ENCODE data around the gene RBMS1.
A peak's percentile ranks its signal among the peaks of the same experiment; 100 is the strongest.

RBMS1 gene

DNA sequence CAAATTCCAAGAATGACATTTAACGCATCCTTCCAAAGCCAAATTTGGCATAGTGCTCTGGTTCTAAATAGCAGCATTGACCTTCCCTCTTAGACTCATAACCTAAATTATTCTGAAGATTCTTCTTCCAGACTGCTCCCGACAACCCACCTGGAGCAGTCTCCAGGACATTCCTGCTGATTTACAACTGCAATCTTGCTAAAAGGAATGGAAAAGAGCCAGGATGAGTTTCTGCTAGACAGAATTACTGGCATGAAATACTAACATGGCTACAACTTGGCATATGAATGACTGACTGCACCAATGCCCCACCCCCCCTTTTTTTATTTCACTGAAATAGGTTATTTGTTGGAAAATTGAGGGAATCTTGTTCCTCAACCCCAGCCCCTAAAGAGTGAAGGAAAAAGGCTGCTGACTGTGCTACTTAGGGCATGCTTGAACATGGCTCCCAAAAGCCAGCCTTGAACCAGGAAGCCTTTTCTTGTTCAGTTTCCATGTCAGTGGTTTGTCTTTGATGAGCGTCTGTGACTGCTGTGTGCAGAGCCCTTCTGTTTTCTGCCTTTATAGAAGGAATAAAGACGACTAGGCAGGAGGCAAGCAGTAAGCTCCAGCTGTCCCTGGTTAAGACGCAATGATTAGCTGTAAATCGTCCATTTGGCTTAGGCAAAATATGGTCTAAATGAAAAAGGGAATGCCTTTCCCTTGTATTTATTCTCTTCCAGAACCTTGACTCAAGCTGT lies 246.1 kb downstream of the RBMS1 start:
- Histone ChIP-seq H2BK120ac (ENCODE audit: low read depth, low read length) (no peak overlapping the region), H3K27me3 (ENCODE audit: control insufficient read depth in 3 of 3, insufficient read depth in 3 of 3, low read depth in 1 of 3, low read length in 3 of 3) (no peaks in the 10 kb centered on the region), H3K4me1 (ENCODE audit: control insufficient read depth in 2 of 2, insufficient read depth in 1 of 2, low read depth in 1 of 2, low read length in 2 of 2) (peaks cover 0 to 2% of the 10 kb centered on the region in 2 donors), H2AK5ac (ENCODE audit: low read depth, low read length) (no peak overlapping the region), H3K4me3 (ENCODE audit: low read length in 2 of 2) (no peak overlapping the region), H3K14ac (ENCODE audit: low read length) (no peak overlapping the region), H3K27ac (replicated peaks; ENCODE audit: low read length) (no peak overlapping the region), H3K23ac (ENCODE audit: low read depth, low read length, poor library complexity) (no peak overlapping the region), H2BK5ac (ENCODE audit: low read length) (no peak overlapping the region), H3K4me2 (ENCODE audit: insufficient read depth, low read length, poor library complexity, severe bottlenecking) (no peak overlapping the region), H2BK12ac (ENCODE audit: low read length) (no peak overlapping the region), H3K79me1 (ENCODE audit: low read depth, low read length) (no peaks in the 10 kb centered on the region), H2BK15ac (ENCODE audit: low read length) (no peak overlapping the region), H4K91ac (ENCODE audit: low read depth, low read length, poor library complexity) (no peak overlapping the region), H3K9me3 (replicated peaks in 1 of 2; ENCODE audit: control insufficient read depth in 2 of 2, insufficient read depth in 1 of 2, low read depth in 1 of 2, low read length in 2 of 2) (no peaks in the 10 kb centered on the region), H3K18ac (ENCODE audit: low read length) (no peak overlapping the region), H2AFZ (ENCODE audit: low read length) (peak overlapping the region; percentile 52), H3K4ac (ENCODE audit: low read length) (no peak overlapping the region), H4K8ac (ENCODE audit: low read depth, low read length) (no peak overlapping the region), H3K36me3 (replicated peaks in 1 of 2; ENCODE audit: control insufficient read depth in 2 of 2, insufficient read depth in 2 of 2, low read length in 2 of 2) (no peaks in the 10 kb centered on the region), H3K9ac (ENCODE audit: low read depth, low read length, poor library complexity) (no peak overlapping the region)
- DNase-seq (ENCODE audit: low spot score) = no peak
- WGBS, 2 donors (ENCODE audit: extremely low coverage in 2 of 2, insufficient read length in 2 of 2, insufficient replicate concordance in 1 of 2) = no CpG with 5 or more reads among the region's 6 CpGs

GRCh38 chr2:160246356-160246755 lies 247.3 kb downstream of the RBMS1 start:
- DNase-seq (ENCODE audit: low spot score) = no peak

DNA sequence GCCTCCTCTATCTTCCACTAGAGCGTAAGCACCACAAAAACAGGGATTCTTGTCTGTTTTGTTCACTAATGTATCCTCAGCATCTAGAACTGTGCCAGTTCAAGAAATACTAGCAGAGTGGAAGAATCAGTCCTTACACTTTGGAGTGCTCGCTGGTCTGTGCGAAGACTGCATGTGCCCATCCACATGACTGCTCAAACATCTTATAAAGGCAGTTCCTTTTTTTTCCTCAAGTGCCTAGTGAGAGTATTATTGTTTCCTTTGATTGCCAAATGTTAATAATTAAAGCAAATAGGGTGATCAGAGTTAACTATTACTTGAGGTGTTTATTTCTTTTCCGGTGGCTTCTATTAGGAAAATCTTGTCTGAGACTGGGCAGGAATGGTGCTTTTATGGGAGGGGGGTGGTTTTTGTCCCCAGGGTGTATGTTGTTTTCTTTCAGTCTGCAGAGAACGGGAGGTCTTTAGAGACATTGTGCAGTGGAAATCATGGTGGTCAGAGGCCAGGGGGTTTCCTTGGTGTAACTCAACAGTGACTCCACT lies 247.9 kb downstream of the RBMS1 start:
- Histone ChIP-seq H4K8ac (ENCODE audit: low read depth, low read length) (no peak overlapping the region), H2BK12ac (ENCODE audit: low read length) (no peak overlapping the region), H4K91ac (ENCODE audit: low read depth, low read length, poor library complexity) (no peak overlapping the region), H2BK5ac (ENCODE audit: low read length) (no peak overlapping the region), H3K18ac (ENCODE audit: low read length) (no peak overlapping the region), H2AK5ac (ENCODE audit: low read depth, low read length) (no peak overlapping the region), H3K23ac (ENCODE audit: low read depth, low read length, poor library complexity) (no peak overlapping the region), H2BK15ac (ENCODE audit: low read length) (no peak overlapping the region), H3K27ac (replicated peaks; ENCODE audit: low read length) (no peak overlapping the region), H3K79me1 (ENCODE audit: low read depth, low read length) (no peaks in the 10 kb centered on the region), H3K9ac (ENCODE audit: low read depth, low read length, poor library complexity) (no peak overlapping the region), H3K4ac (ENCODE audit: low read length) (no peak overlapping the region), H3K9me3 (replicated peaks in 1 of 2; ENCODE audit: control insufficient read depth in 2 of 2, insufficient read depth in 1 of 2, low read depth in 1 of 2, low read length in 2 of 2) (no peaks in the 10 kb centered on the region), H3K4me1 (ENCODE audit: control insufficient read depth in 2 of 2, insufficient read depth in 1 of 2, low read depth in 1 of 2, low read length in 2 of 2) (peaks cover 0 to 2% of the 10 kb centered on the region in 2 donors), H3K4me3 (ENCODE audit: low read length in 2 of 2) (no peak overlapping the region), H3K27me3 (ENCODE audit: control insufficient read depth in 3 of 3, insufficient read depth in 3 of 3, low read depth in 1 of 3, low read length in 3 of 3) (no peaks in the 10 kb centered on the region), H3K14ac (ENCODE audit: low read length) (no peak overlapping the region), H3K36me3 (replicated peaks in 1 of 2; ENCODE audit: control insufficient read depth in 2 of 2, insufficient read depth in 2 of 2, low read length in 2 of 2) (no peaks in the 10 kb centered on the region), H3K4me2 (ENCODE audit: insufficient read depth, low read length, poor library complexity, severe bottlenecking) (no peak overlapping the region), H2BK120ac (ENCODE audit: low read depth, low read length) (no peak overlapping the region), H2AFZ (ENCODE audit: low read length) (no peak overlapping the region)
- WGBS, 2 donors (ENCODE audit: extremely low coverage in 2 of 2, insufficient read length in 2 of 2, insufficient replicate concordance in 1 of 2) = no CpG with 5 or more reads among the region's 5 CpGs
- DNase-seq (ENCODE audit: low spot score) = no peak

More at GRCh38 chr2:160246356-160246755, 247.3 kb downstream of the RBMS1 start:
- H2BK12ac ChIP-seq (ENCODE audit: low read length) = no peak overlapping the region
- H3K23ac ChIP-seq (ENCODE audit: low read depth, low read length, poor library complexity) = no peak overlapping the region
- H2BK5ac ChIP-seq (ENCODE audit: low read length) = no peak overlapping the region
- no peaks in the 10 kb centered on the region for H3K79me1 ChIP-seq (ENCODE audit: low read depth, low read length)
- H3K36me3 ChIP-seq (replicated peaks in 1 of 2; ENCODE audit: control insufficient read depth in 2 of 2, insufficient read depth in 2 of 2, low read length in 2 of 2) = no peaks in the 10 kb centered on the region
- H3K9me3 ChIP-seq (replicated peaks in 1 of 2; ENCODE audit: control insufficient read depth in 2 of 2, insufficient read depth in 1 of 2, low read depth in 1 of 2, low read length in 2 of 2) = no peaks in the 10 kb centered on the region
- no peak overlapping the region for H4K8ac ChIP-seq (ENCODE audit: low read depth, low read length)
- no peak overlapping the region for H2AFZ ChIP-seq (ENCODE audit: low read length)
- H2AK5ac ChIP-seq (ENCODE audit: low read depth, low read length) = no peak overlapping the region
- no peak overlapping the region for H3K18ac ChIP-seq (ENCODE audit: low read length)
- H3K27me3 ChIP-seq (ENCODE audit: control insufficient read depth in 3 of 3, insufficient read depth in 3 of 3, low read depth in 1 of 3, low read length in 3 of 3) = no peaks in the 10 kb centered on the region
- no peak overlapping the region for H3K4me3 ChIP-seq (ENCODE audit: low read length in 2 of 2)
- no peak overlapping the region for H3K9ac ChIP-seq (ENCODE audit: low read depth, low read length, poor library complexity)
- no peak overlapping the region for H2BK15ac ChIP-seq (ENCODE audit: low read length)
- H3K4me1 ChIP-seq (ENCODE audit: control insufficient read depth in 2 of 2, insufficient read depth in 1 of 2, low read depth in 1 of 2, low read length in 2 of 2) = peaks cover 0 to 2% of the 10 kb centered on the region in 2 donors
- H3K4ac ChIP-seq (ENCODE audit: low read length) = no peak overlapping the region
- H3K27ac ChIP-seq (replicated peaks; ENCODE audit: low read length) = no peak overlapping the region
- no peak overlapping the region for H3K14ac ChIP-seq (ENCODE audit: low read length)
- no peak overlapping the region for H4K91ac ChIP-seq (ENCODE audit: low read depth, low read length, poor library complexity)
- WGBS, 2 donors (ENCODE audit: extremely low coverage in 2 of 2, insufficient read length in 2 of 2, insufficient replicate concordance in 1 of 2) = no CpG with 5 or more reads among the region's 2 CpGs
- H3K4me2 ChIP-seq (ENCODE audit: insufficient read depth, low read length, poor library complexity, severe bottlenecking) = no peak overlapping the region
- H2BK120ac ChIP-seq (ENCODE audit: low read depth, low read length) = no peak overlapping the region

GRCh38 chr2:160242893-160243564 lies 250.6 kb downstream of the RBMS1 start:
- no peak overlapping the region for H2BK15ac ChIP-seq (ENCODE audit: low read length)
- no peak overlapping the region for H4K91ac ChIP-seq (ENCODE audit: low read depth, low read length, poor library complexity)
- H3K36me3 ChIP-seq (replicated peaks in 1 of 2; ENCODE audit: control insufficient read depth in 2 of 2, insufficient read depth in 2 of 2, low read length in 2 of 2) = no peaks in the 10 kb centered on the region
- no peak overlapping the region for H3K23ac ChIP-seq (ENCODE audit: low read depth, low read length, poor library complexity)
- H3K9ac ChIP-seq (ENCODE audit: low read depth, low read length, poor library complexity) = no peak overlapping the region
- peaks cover 0 to 2% of the 10 kb centered on the region in 2 donors for H3K4me1 ChIP-seq (ENCODE audit: control insufficient read depth in 2 of 2, insufficient read depth in 1 of 2, low read depth in 1 of 2, low read length in 2 of 2)
- no peak overlapping the region for H4K8ac ChIP-seq (ENCODE audit: low read depth, low read length)
- H3K27ac ChIP-seq (replicated peaks; ENCODE audit: low read length) = no peak overlapping the region
- no peak overlapping the region for H3K4me3 ChIP-seq (ENCODE audit: low read length in 2 of 2)
- H2BK12ac ChIP-seq (ENCODE audit: low read length) = no peak overlapping the region
- WGBS, 2 donors (ENCODE audit: extremely low coverage in 2 of 2, insufficient read length in 2 of 2, insufficient replicate concordance in 1 of 2) = no CpG with 5 or more reads among the region's 3 CpGs
- H2BK120ac ChIP-seq (ENCODE audit: low read depth, low read length) = no peak overlapping the region
- H2AFZ ChIP-seq (ENCODE audit: low read length) = peak overlapping the region; percentile 1
- no peaks in the 10 kb centered on the region for H3K27me3 ChIP-seq (ENCODE audit: control insufficient read depth in 3 of 3, insufficient read depth in 3 of 3, low read depth in 1 of 3, low read length in 3 of 3)
- no peak overlapping the region for H3K14ac ChIP-seq (ENCODE audit: low read length)
- H2AK5ac ChIP-seq (ENCODE audit: low read depth, low read length) = no peak overlapping the region
- H3K9me3 ChIP-seq (replicated peaks in 1 of 2; ENCODE audit: control insufficient read depth in 2 of 2, insufficient read depth in 1 of 2, low read depth in 1 of 2, low read length in 2 of 2) = no peaks in the 10 kb centered on the region
- no peak overlapping the region for H2BK5ac ChIP-seq (ENCODE audit: low read length)
- DNase-seq (ENCODE audit: low spot score) = no peak
- H3K79me1 ChIP-seq (ENCODE audit: low read depth, low read length) = no peaks in the 10 kb centered on the region
- H3K4me2 ChIP-seq (ENCODE audit: insufficient read depth, low read length, poor library complexity, severe bottlenecking) = no peak overlapping the region
- no peak overlapping the region for H3K4ac ChIP-seq (ENCODE audit: low read length)
- H3K18ac ChIP-seq (ENCODE audit: low read length) = no peak overlapping the region
